ENCODE results near the gene TRIM41.
"Not testable (repeated sequence)": the region's sequence is repeated elsewhere in the genome, so short reads cannot be mapped to it uniquely, and the experiment has no call there.

- TF ChIP-seq POLR2A (IDR thresholded peaks at IDR 0.05; ENCODE audit: extremely low read depth, insufficient read length); CTCF (IDR thresholded peaks at IDR 0.05; ENCODE audit: low read depth, low read length); MAX (IDR thresholded peaks at IDR 0.05; ENCODE audit: low read depth, low read length): not testable (repeated sequence)
Observed at GRCh38 chr5:181267907-181268306, 44.8 kb downstream of the TRIM41 start.

All from NB4 (cell line).